ENCODE results near the gene PHYHIPL. TPM values are rescaled to one million over a fixed set of nuclear protein-coding genes. Genes with fewer than 3 reads are reported as not detected.

Gene PHYHIPL
- total and polyA plus RNA-seq, 2 of the 8 experiments (the other 6 are each of a cell fraction or from before 2014, with no cell fraction given): 0.23 to 0.48 TPM

GRCh38 chr10:59270492-59270891, 94.0 kb downstream of the PHYHIPL start:
- H3K14ac ChIP-seq (ENCODE audit: insufficient read length): no peak overlapping the region
- H3K79me2 ChIP-seq (ENCODE audit: control insufficient read depth in 1 of 2, insufficient read depth in 2 of 2, low read length in 2 of 2): no peaks in the 10 kb centered on the region
- no peak overlapping the region for H3K56ac ChIP-seq (replicated peaks; ENCODE audit: insufficient read length, low read depth, low read length)
- H4K5ac ChIP-seq (ENCODE audit: insufficient read length, low read depth, low read length): no peak overlapping the region
- no peak overlapping the region for H3K4ac ChIP-seq (replicated peaks; ENCODE audit: insufficient read length, low read depth, low read length)
- H3K4me3 ChIP-seq (ENCODE audit: extremely low read depth in 1 of 4, insufficient read depth in 2 of 4, low read depth in 3 of 4, low read length in 4 of 4): no peak overlapping the region
- no peak overlapping the region for H4K91ac ChIP-seq (replicated peaks; ENCODE audit: insufficient read length, low read length)
- no peaks in the 10 kb centered on the region for H3K9me3 ChIP-seq (ENCODE audit: insufficient read depth in 2 of 2, low read depth in 1 of 2, low read length in 1 of 2)
- H2AK5ac ChIP-seq (ENCODE audit: low read depth, low read length): no peak overlapping the region
- POLR2A ChIA-PET (ENCODE audit: partially characterized antibody): no interaction called here
- no peak overlapping the region for H2BK12ac ChIP-seq (ENCODE audit: low read depth, low read length)
- H3K23me2 ChIP-seq (ENCODE audit: low read depth, low read length): no peaks in the 10 kb centered on the region
- DNase-seq (ENCODE audit: low read depth in 1 of 2, low spot score in 2 of 2) (no peak), FAIRE-seq (no peak)
- H3K36me3 ChIP-seq (ENCODE audit: control insufficient read depth in 2 of 4, insufficient read depth in 4 of 4, low read length in 3 of 4): no peaks in the 10 kb centered on the region
- CTCF ChIA-PET (ENCODE audit: partially characterized antibody): no interaction called here
- H4K20me1 ChIP-seq (replicated peaks in 1 of 2; ENCODE audit: control insufficient read depth in 1 of 2, insufficient read depth in 2 of 2, low read length in 2 of 2): no peaks in the 10 kb centered on the region
- H3K27me3 ChIP-seq (replicated peaks in 1 of 4; ENCODE audit: control insufficient read depth in 3 of 4, extremely low read depth in 1 of 4, insufficient read depth in 3 of 4, low read length in 3 of 4): no peaks in the 10 kb centered on the region
- no peak overlapping the region for H2AFZ ChIP-seq (ENCODE audit: low read length)
- H2BK20ac ChIP-seq (ENCODE audit: low read length): no peak overlapping the region
- H2BK120ac ChIP-seq (replicated peaks; ENCODE audit: low read depth, low read length): no peak overlapping the region
- WGBS, 2 experiments (ENCODE audit: extremely low coverage in 1 of 2, insufficient coverage in 1 of 2, insufficient read length in 1 of 2, insufficient replicate concordance in 2 of 2, low coverage in 1 of 2, low lambda C conversion rate in 2 of 2, missing lambda C conversion rate in 1 of 2): 79% methylated on average over 3 of the region's 3 CpGs; no CpG with 5 or more reads in 1 of the 2 experiments
- H3K9ac ChIP-seq (replicated peaks in 1 of 4; ENCODE audit: extremely low read depth in 1 of 4, low read depth in 3 of 4, low read length in 3 of 4): no peak overlapping the region
- no peak overlapping the region for H2BK15ac ChIP-seq (ENCODE audit: low read length)
- no peak overlapping the region for H4K8ac ChIP-seq (ENCODE audit: extremely low read depth, insufficient read depth, low read length)
- no peak overlapping the region for H2BK5ac ChIP-seq (ENCODE audit: low read depth, low read length)
- H3K27ac ChIP-seq (ENCODE audit: low read depth, low read length): no peak overlapping the region
- H3K23ac ChIP-seq (ENCODE audit: insufficient read length): no peak overlapping the region
- no peaks in the 10 kb centered on the region for H3K4me1 ChIP-seq (replicated peaks in 1 of 4; ENCODE audit: control insufficient read depth in 3 of 4, insufficient read depth in 4 of 4, low read length in 3 of 4)
- no peak overlapping the region for H3K18ac ChIP-seq (ENCODE audit: extremely low read depth, low read length)
- H3K4me2 ChIP-seq (ENCODE audit: insufficient read depth in 1 of 2, low read depth in 2 of 2, low read length in 2 of 2): no peak overlapping the region
- no peaks in the 10 kb centered on the region for H3K79me1 ChIP-seq (ENCODE audit: low read depth, low read length)
- TF ChIP-seq ATF3 (IDR thresholded peaks at IDR 0.05; ENCODE audit: insufficient read depth, low read depth, low read length) (no peak), YY1 (IDR thresholded peaks at IDR 0.05; ENCODE audit: low read depth, low read length) (no peak), NANOG (IDR thresholded peaks at IDR 0.05; ENCODE audit: insufficient read depth, low read depth, low read length, poor library complexity, severe bottlenecking) (no peak), EZH2 (IDR thresholded peaks at IDR 0.05; ENCODE audit: low read depth, low read length, severe bottlenecking) (no peak), BCL11A (IDR thresholded peaks at IDR 0.05; ENCODE audit: low read depth in 2 of 2, low read length in 2 of 2) (no peak), TEAD4 (IDR thresholded peaks at IDR 0.05; ENCODE audit: low read depth, low read length) (no peak), RFX5 (IDR thresholded peaks at IDR 0.05; ENCODE audit: borderline replicate concordance, low read depth, low read length) (no peak), RXRA (IDR thresholded peaks at IDR 0.05; ENCODE audit: insufficient read depth, low read depth, low read length) (no peak), SUZ12 (IDR thresholded peaks at IDR 0.05; ENCODE audit: low read length) (no peak), CEBPB (IDR thresholded peaks at IDR 0.05; ENCODE audit: low read depth, low read length) (no peak), ATF2 (IDR thresholded peaks at IDR 0.05; ENCODE audit: low read length) (no peak), CTBP2 (IDR thresholded peaks at IDR 0.05; ENCODE audit: borderline replicate concordance, insufficient read depth, insufficient read length, low read length) (no peak)
